Prostate gland (tissue), 2 donors: Measurements from ENCODE around the gene PLEKHA7.

Experiments
- POLR2A ChIP-seq: fragments of 450-650 bp; IDR thresholded peaks from one replicate; pipeline ENCODE4 v1.6.1; 2016; ENCODE audit warnings: antibody characterized with exemption, mild to moderate bottlenecking
- POLR2AphosphoS5 ChIP-seq: sonication (generic); formaldehyde crosslinking; IDR thresholded peaks from one replicate; pipeline ENCODE4 v1.6.1; 2017; ENCODE audit warnings: antibody characterized with exemption
- TF ChIP-seq, protein P1 (sequence below), 4 experiments: fragments of 200-600 bp in 2 of 4; fragments of 450-650 bp in 2 of 4; sonication (generic) in 2 of 4; IDR thresholded peaks; 1 replicate in 3 of 4; 2 replicates in 1 of 4; pipeline ENCODE4 v1.5.1; 2016 to 2019; ENCODE audit warnings: antibody characterized with exemption in 4 of 4, mild to moderate bottlenecking in 2 of 4, moderate library complexity in 2 of 4

DNA sequence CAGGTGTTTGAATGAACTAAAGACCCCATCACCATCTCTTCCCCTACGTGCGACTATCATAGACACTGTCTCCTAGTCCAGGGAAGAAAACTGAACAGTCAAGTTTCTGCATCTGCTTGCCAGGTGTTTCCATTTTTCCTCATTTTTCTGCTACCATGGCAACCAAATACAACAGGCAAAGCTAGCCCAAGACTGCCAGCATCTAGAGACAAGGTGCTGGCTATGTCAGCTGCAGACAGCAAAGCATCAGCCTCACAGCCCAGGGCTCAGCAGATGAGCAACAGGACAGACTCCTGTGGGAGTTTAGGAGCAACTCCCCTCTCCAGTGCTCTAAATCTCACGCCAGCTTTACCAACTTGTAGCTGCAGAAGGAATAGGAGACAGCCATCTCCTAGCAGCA, 151.5 kb downstream of the PLEKHA7 start:
- TF ChIP-seq POLR2A (no peak), POLR2AphosphoS5 (no peak)
- TF ChIP-seq, protein P1, sequence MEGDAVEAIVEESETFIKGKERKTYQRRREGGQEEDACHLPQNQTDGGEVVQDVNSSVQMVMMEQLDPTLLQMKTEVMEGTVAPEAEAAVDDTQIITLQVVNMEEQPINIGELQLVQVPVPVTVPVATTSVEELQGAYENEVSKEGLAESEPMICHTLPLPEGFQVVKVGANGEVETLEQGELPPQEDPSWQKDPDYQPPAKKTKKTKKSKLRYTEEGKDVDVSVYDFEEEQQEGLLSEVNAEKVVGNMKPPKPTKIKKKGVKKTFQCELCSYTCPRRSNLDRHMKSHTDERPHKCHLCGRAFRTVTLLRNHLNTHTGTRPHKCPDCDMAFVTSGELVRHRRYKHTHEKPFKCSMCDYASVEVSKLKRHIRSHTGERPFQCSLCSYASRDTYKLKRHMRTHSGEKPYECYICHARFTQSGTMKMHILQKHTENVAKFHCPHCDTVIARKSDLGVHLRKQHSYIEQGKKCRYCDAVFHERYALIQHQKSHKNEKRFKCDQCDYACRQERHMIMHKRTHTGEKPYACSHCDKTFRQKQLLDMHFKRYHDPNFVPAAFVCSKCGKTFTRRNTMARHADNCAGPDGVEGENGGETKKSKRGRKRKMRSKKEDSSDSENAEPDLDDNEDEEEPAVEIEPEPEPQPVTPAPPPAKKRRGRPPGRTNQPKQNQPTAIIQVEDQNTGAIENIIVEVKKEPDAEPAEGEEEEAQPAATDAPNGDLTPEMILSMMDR (IDR thresholded peaks at IDR 0.05), result no peak
